Vagina (tissue), 2 donors: ENCODE measurements around the gene ZGRF1.

Source experiments
- POLR2AphosphoS5 ChIP-seq, 2 donors: sonication (generic); formaldehyde crosslinking; IDR thresholded peaks; one replicate each; pipeline ENCODE4 v1.9.0; 2017; ENCODE audit warnings: antibody characterized with exemption in 2 of 2, mild to moderate bottlenecking in 2 of 2, low read depth in 1 of 2; ENCODE audit not compliant: insufficient read depth in 1 of 2
- TF ChIP-seq, protein P1 (sequence below), 3 experiments: fragments of 450-650 bp in 2 of 3; fragments of 200-600 bp in 1 of 3; sonication (generic) in 1 of 3; IDR thresholded peaks; one replicate each; pipeline ENCODE4 v1.5.1; 2017 to 2019; ENCODE audit warnings: antibody characterized with exemption in 3 of 3, mild to moderate bottlenecking in 2 of 3, moderate library complexity in 2 of 3

DNA sequence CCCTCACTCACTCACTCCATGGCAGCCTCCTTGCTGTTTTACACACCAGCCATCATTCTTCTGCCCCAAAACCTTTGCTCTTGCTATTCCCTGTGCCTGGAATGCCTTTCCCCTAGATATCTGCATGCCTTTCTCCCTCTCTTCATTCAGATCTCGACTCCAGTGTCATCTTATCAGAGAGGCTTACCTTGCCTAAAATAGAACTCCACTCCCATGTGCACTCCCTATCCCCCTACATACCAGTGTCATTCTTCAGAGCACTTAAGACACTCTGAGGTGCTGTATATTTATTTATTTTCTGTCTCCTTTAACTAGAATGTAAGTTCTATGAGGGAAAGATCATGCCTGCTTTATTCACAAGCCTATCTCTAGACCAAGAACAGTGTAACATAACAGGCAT, 45.1 kb downstream of the ZGRF1 start:
- TF ChIP-seq POLR2AphosphoS5 (IDR thresholded peaks at IDR 0.05; ENCODE audit: insufficient read depth in 1 of 2, low read depth in 1 of 2) = no peak
- TF ChIP-seq, protein P1, sequence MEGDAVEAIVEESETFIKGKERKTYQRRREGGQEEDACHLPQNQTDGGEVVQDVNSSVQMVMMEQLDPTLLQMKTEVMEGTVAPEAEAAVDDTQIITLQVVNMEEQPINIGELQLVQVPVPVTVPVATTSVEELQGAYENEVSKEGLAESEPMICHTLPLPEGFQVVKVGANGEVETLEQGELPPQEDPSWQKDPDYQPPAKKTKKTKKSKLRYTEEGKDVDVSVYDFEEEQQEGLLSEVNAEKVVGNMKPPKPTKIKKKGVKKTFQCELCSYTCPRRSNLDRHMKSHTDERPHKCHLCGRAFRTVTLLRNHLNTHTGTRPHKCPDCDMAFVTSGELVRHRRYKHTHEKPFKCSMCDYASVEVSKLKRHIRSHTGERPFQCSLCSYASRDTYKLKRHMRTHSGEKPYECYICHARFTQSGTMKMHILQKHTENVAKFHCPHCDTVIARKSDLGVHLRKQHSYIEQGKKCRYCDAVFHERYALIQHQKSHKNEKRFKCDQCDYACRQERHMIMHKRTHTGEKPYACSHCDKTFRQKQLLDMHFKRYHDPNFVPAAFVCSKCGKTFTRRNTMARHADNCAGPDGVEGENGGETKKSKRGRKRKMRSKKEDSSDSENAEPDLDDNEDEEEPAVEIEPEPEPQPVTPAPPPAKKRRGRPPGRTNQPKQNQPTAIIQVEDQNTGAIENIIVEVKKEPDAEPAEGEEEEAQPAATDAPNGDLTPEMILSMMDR (IDR thresholded peaks at IDR 0.05) = no peak
